GM12878 (cell line): Measurements from ENCODE around the gene CDSN. TPM values are rescaled to one million over a fixed set of nuclear protein-coding genes. Genes with fewer than 3 reads are reported as not detected.

Experiments used
- ATAC-seq: fragments of 200-7000 bp; cut with Tn5 transposase; 3 replicates; pipeline ENCODE4 v1.9.1; 2020; ENCODE audit warnings: mild to moderate bottlenecking, moderate library complexity
- BruUV-seq: library from RNA; stranded (reverse); fragments of 400-500 nt; replicated peaks from 2 replicates; lab custom pipeline; 2021; lab: Mats Ljungman, UMichigan
- CTCF ChIA-PET: fragments of 300-600 bp; sonication (Branson Sonifier 250); formaldehyde crosslinking; extraction: SDS; loops from one replicate; lab custom pipeline; 2021; ENCODE audit warnings: inconsistent platforms; lab: Yijun Ruan, JAX
- POLR2A ChIA-PET: fragments of 350-600 bp; formaldehyde crosslinking; extraction: SDS; loops from one replicate; lab custom pipeline; 2021; ENCODE audit warnings: inconsistent platforms; lab: Charles Lee
- RAD21 ChIA-PET: fragments of 300-600 bp; sonication (Branson Sonifier 250); formaldehyde crosslinking; loops from one replicate; lab custom pipeline; 2023; ENCODE audit warnings: antibody characterized with exemption; ENCODE audit not compliant: unreplicated experiment; lab: Charles Lee
- SMC1A ChIA-PET: fragments of 300-600 bp; sonication (Branson Sonifier 250); formaldehyde crosslinking; loops from one replicate; lab custom pipeline; 2023; ENCODE audit not compliant: unreplicated experiment, uncharacterized antibody; lab: Charles Lee
- DNase-seq: peaks from one replicate; pipeline ENCODE4 v3.0.0-alpha.2; 2011; ENCODE audit warnings: low read depth, low spot score
- FAIRE-seq: peaks from 3 replicates; lab custom pipeline; 2011; peaks lifted over from hg19 to GRCh38; lab: Jason Lieb, UNC
- H2AFZ ChIP-seq: 2 replicates; pipeline ENCODE4 v1.6.0; 2011; ENCODE audit warnings: low read depth, low read length, control low read depth; ENCODE audit not compliant: control insufficient read depth
- H3K27ac ChIP-seq: 2 replicates; pipeline ENCODE4 v1.5.1; 2011; ENCODE audit warnings: control low read depth; ENCODE audit not compliant: control insufficient read depth, insufficient read depth
- H3K27me3 ChIP-seq, 2 experiments: replicated peaks in 1 of 2; 2 replicates each; pipeline versions ENCODE4 v1.6.0 to v1.6.1; 2011; ENCODE audit warnings: low read length in 1 of 2; ENCODE audit not compliant: control insufficient read depth in 2 of 2, insufficient read depth in 2 of 2
- H3K36me3 ChIP-seq, 2 experiments: 2 replicates each; pipeline ENCODE4 v1.5.1; 2011; ENCODE audit warnings: low read length in 1 of 2; ENCODE audit not compliant: control insufficient read depth in 2 of 2, insufficient read depth in 2 of 2
- H3K4me1 ChIP-seq: 2 replicates; pipeline ENCODE4 v1.6.1; 2011; ENCODE audit warnings: mild to moderate bottlenecking, low read length, moderate library complexity, mixed read lengths; ENCODE audit not compliant: control insufficient read depth, insufficient read depth
- H3K4me2 ChIP-seq: 2 replicates; pipeline ENCODE4 v1.6.0; 2011; ENCODE audit warnings: control low read depth; ENCODE audit not compliant: control insufficient read depth, insufficient read depth
- H3K4me3 ChIP-seq: fragments of 200-600 bp; sonication (generic); 2 replicates; pipeline ENCODE4 v1.5.1; 2016
- H3K79me2 ChIP-seq: 2 replicates; pipeline ENCODE4 v1.6.0; 2011; ENCODE audit warnings: low read length; ENCODE audit not compliant: control insufficient read depth, insufficient read depth
- H3K9ac ChIP-seq: 2 replicates; pipeline ENCODE4 v1.8.0; 2011; ENCODE audit warnings: low read length, control low read depth, mixed read lengths; ENCODE audit not compliant: control insufficient read depth, insufficient read depth
- H3K9me3 ChIP-seq: replicated peaks from 3 replicates; pipeline ENCODE4 v1.5.1; 2011; ENCODE audit warnings: mild to moderate bottlenecking, low read length; ENCODE audit not compliant: control insufficient read depth, insufficient read depth
- H4K20me1 ChIP-seq: 2 replicates; pipeline ENCODE4 v1.6.0; 2011; ENCODE audit not compliant: control insufficient read depth, insufficient read depth
- ASH2L ChIP-seq: fragments of 300-600, 200-600 bp; sonication (generic); IDR thresholded peaks from 2 replicates; pipeline ENCODE4 v1.6.1; 2017; ENCODE audit warnings: low read depth, mild to moderate bottlenecking, borderline replicate concordance
- BCL3 ChIP-seq: IDR thresholded peaks from 2 replicates; pipeline ENCODE4 v1.6.1; 2011; ENCODE audit warnings: borderline replicate concordance, low read depth, mild to moderate bottlenecking, moderate library complexity, low read length; ENCODE audit not compliant: insufficient read depth, poor library complexity, severe bottlenecking
- BRCA1 ChIP-seq: IDR thresholded peaks from 2 replicates; pipeline ENCODE4 v1.6.1; 2011; ENCODE audit warnings: low read depth, low read length, improper control_type of control experiment
- FOXK2 ChIP-seq: fragments of 450-650 bp; IDR thresholded peaks from 2 replicates; pipeline ENCODE4 v1.6.1; 2017; ENCODE audit warnings: mild to moderate bottlenecking, moderate library complexity
- HDGF ChIP-seq: fragments of 450-650 bp; IDR thresholded peaks from 2 replicates; pipeline ENCODE4 v1.6.1; 2016; ENCODE audit warnings: antibody characterized with exemption
- NFYA ChIP-seq: IDR thresholded peaks from 2 replicates; pipeline ENCODE4 v1.6.1; 2011; ENCODE audit warnings: low read depth, mild to moderate bottlenecking, low read length, improper control_type of control experiment, borderline replicate concordance
- NR2C2 ChIP-seq: IDR thresholded peaks from 2 replicates; pipeline ENCODE4 v1.6.1; 2011; ENCODE audit warnings: borderline replicate concordance, low read depth; ENCODE audit not compliant: control insufficient read depth, insufficient read length
- NR2F1 ChIP-seq: fragments of 450-650 bp; conservative IDR thresholded peaks from 2 replicates; pipeline ENCODE4 v1.6.1; 2017; ENCODE audit warnings: mild to moderate bottlenecking
- POLR2AphosphoS2 ChIP-seq: IDR thresholded peaks from 2 replicates; pipeline ENCODE4 v1.6.1; 2011; ENCODE audit warnings: low read depth, mild to moderate bottlenecking, low read length, improper control_type of control experiment, moderate library complexity
- RAD21 ChIP-seq: IDR thresholded peaks from 2 replicates; pipeline ENCODE4 v1.6.1; 2011; ENCODE audit warnings: mild to moderate bottlenecking, low read depth, low read length, moderate library complexity; ENCODE audit not compliant: insufficient read depth
- TARDBP ChIP-seq: IDR thresholded peaks from 2 replicates; pipeline ENCODE4 v1.6.1; 2016; ENCODE audit warnings: borderline replicate concordance
- TCF7 ChIP-seq: IDR thresholded peaks from 2 replicates; pipeline ENCODE4 v1.6.1; 2014; ENCODE audit warnings: antibody characterized with exemption, borderline replicate concordance
- ZNF24 ChIP-seq: fragments of 450-650 bp; IDR thresholded peaks from 2 replicates; pipeline ENCODE4 v1.6.1; 2017; ENCODE audit warnings: antibody characterized with exemption, mild to moderate bottlenecking
- WGBS: methylation state at CpG from one replicate; pipeline ENCODE4 v1.1.6; 2016; ENCODE audit warnings: low lambda C conversion rate; ENCODE audit not compliant: insufficient replicate concordance, insufficient coverage; ENCODE audit errors: missing lambda C conversion rate; 5-methylcytosine and 5-hydroxymethylcytosine counted together
- in situ Hi-C: fragments of 300-500 bp; cut with MboI; formaldehyde crosslinking; loops from 9 replicates; pipeline ENCODE4 v1.14.3; 2018; ENCODE audit warnings: mixed read lengths
- intact Hi-C: fragments of 100-400 bp; cut with micrococcal nuclease; formaldehyde crosslinking; loops from one replicate; pipeline ENCODE4 v1.14.2; 2022; ENCODE audit not compliant: unreplicated experiment
- polyA plus RNA-seq, 11 experiments: library from polyadenylated mRNA; depleted of rRNA in 4 of 11; unstranded in 6 of 11; stranded (reverse) in 5 of 11; fragments of >200 nt; fragmentation: Nextera tagmentation in 4 of 11; fragmentation: Illumina TruSeq in 1 of 11; extraction: Ambion mirVana in 4 of 11; extraction: Trizol in 1 of 11; gene quantifications; 1 replicate in 1 of 11; 2 replicates in 10 of 11; pipeline versions ENCODE4 v1.2.1 to v1.2.3, GENCODE V29; 2011 to 2016; ENCODE audit warnings: inconsistent platforms in 2 of 11, missing spikeins in 2 of 11, low read depth in 1 of 11
- total RNA-seq, 4 experiments: library from RNA; depleted of rRNA in 3 of 4; stranded (reverse); fragments of >200 nt in 3 of 4; fragmentation: Illumina TruSeq in 1 of 4; extraction: Trizol in 1 of 4; gene quantifications; 2 replicates each; pipeline versions ENCODE4 v1.2.1 to v1.2.3, GENCODE V29; 2013 to 2021

Gene CDSN
- total and polyA plus RNA-seq, 10 of the 15 experiments (the other 5 are each of a cell fraction or from before 2014, with no cell fraction given), result 0.01 TPM; not detected in 9

DNA sequence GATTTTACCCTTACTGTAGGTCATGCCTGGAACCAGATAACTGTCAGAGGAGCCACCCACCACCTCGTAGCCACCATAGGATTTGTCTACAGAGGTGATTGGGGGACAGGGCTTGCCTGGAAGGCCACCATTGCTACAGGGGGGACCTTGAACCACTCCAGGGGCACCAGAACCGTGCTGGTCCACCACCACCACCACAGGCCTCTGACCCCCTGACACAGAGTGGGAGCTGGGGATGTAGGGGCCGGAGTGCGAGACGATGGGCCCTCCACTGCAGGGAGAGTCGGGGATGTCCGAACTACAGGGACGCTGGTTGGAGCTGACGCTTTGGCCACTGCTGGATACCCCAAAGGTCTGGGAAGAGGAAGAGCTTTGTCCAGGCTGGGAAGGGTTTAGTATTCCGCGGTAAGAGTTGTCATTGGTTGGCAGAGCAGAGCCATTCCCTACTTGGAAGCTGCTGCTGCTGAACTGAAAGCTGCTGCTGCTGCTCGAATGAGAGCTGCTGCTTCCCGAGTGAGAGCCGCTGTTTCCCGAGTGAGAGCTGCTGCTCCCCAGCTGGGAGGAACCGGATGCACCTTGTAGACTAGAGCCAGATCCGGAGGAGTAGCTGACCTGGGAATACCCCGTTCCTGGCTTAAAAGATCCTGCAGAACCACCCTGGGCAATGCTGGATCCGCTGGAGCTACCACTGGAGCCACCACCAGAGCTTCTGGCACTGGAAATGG, 3.4 kb downstream of the CDSN start:
- DNase-seq, result no peak
- Histone ChIP-seq H4K20me1 (no peaks in the 10 kb centered on the region), H3K27ac (no peak overlapping the region), H3K79me2 (no peaks in the 10 kb centered on the region), H3K9me3 (no peaks in the 10 kb centered on the region), H3K36me3 (no peaks in the 10 kb centered on the region), H3K4me2 (no peak overlapping the region), H3K27me3 (peaks cover 3% of the 10 kb centered on the region in 2 experiments; a peak in 3 of 4 replicates), H2AFZ (no peak overlapping the region), H3K4me3 (no peak overlapping the region), H3K4me1 (no peaks in the 10 kb centered on the region), H3K9ac (no peak overlapping the region)
- in situ Hi-C loops, result no loop called here
- no peak for ATAC-seq
- intact Hi-C loops, result no loop called here
- ChIA-PET SMC1A (no interaction called here), CTCF (interaction anchor here (2.7 to 3.0 kb wide), 2 partner anchors 11 to 30 kb away, joined by 9 to 11 read pairs; no protein-coding TSS in a partner anchor), POLR2A (no interaction called here), RAD21 (no interaction called here)
- 40% methylated on average over 19 of the region's 19 CpGs for WGBS
- FAIRE-seq, result no peak
- no TSS peak for BruUV-seq
- TF ChIP-seq NFYA (no peak), NR2C2 (no peak), HDGF (no peak), ASH2L (no peak), BCL3 (no peak), NR2F1 (no peak), RAD21 (no peak), ZNF24 (no peak), TARDBP (no peak), FOXK2 (no peak), POLR2AphosphoS2 (no peak), TCF7 (no peak), BRCA1 (no peak)
